Liver (tissue), 3 donors: ENCODE data around the gene LAGE3.

Experiments used
- JUND ChIP-seq, 2 donors: IDR thresholded peaks; 2 replicates each; pipeline ENCODE4 v1.6.1; 2016; ENCODE audit warnings: antibody characterized with exemption in 2 of 2
- RAD21 ChIP-seq, 2 donors: IDR thresholded peaks; 2 replicates each; pipeline ENCODE4 v1.6.1; 2016; ENCODE audit warnings: antibody characterized with exemption in 2 of 2, mild to moderate bottlenecking in 2 of 2
- TAF1 ChIP-seq: conservative IDR thresholded peaks from 2 replicates; pipeline ENCODE4 v1.6.1; 2016; ENCODE audit warnings: antibody characterized with exemption, mild to moderate bottlenecking
- TF ChIP-seq, protein P1 (sequence below): IDR thresholded peaks from 2 replicates; pipeline ENCODE4 v1.6.1; 2016; ENCODE audit warnings: antibody characterized with exemption
- TF ChIP-seq, protein P2 (sequence below): fragments of 150-350 bp; IDR thresholded peaks from 2 replicates; pipeline ENCODE4 v1.5.1; 2017; ENCODE audit warnings: improper control_type of control experiment, low read depth, low read length; ENCODE audit not compliant: missing input control
- TF ChIP-seq, protein P3 (sequence below): IDR thresholded peaks from 2 replicates; pipeline ENCODE4 v1.6.1; 2016; ENCODE audit warnings: antibody characterized with exemption
- donor health status: healthy.
- donor health status: healthy.

DNA sequence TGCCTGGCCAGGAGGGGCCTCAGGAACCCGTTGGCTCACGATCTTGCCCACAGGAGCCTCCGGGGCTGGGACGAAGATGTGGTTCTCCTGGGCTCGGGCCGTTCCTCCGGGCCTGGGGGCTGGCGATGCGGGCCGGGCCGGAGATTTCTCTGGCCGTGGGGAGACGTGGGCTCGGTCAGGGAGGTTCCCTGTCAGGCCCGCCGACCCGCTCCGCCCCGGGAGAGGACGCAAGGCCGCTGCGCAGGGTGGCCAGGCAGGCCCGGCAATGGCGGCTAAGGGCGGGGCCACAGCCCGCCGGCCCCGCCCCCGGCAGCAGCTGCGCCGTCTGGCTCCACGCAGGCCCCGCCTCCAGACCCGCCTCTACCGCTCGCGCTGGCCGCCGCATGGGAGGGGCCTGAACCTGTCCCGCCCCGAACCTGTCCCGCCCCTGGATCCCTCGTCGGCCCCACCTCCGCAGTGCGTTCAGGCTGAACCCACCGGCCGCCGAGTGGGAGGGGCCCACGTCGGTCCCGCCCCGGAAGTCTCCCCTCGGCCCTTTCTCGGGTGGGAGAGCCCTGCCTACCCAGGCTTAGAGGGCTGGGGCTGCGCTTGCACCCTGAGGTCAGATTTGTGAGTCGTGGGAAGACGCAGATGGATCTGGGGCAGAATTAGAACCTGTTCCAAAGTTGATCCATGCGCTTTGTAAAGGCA lies 37.0 kb upstream of the LAGE3 start, which contains the start of gene FAM3A:
- TF ChIP-seq, protein P1, sequence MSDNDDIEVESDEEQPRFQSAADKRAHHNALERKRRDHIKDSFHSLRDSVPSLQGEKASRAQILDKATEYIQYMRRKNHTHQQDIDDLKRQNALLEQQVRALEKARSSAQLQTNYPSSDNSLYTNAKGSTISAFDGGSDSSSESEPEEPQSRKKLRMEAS: no peak
- TF ChIP-seq, protein P2, sequence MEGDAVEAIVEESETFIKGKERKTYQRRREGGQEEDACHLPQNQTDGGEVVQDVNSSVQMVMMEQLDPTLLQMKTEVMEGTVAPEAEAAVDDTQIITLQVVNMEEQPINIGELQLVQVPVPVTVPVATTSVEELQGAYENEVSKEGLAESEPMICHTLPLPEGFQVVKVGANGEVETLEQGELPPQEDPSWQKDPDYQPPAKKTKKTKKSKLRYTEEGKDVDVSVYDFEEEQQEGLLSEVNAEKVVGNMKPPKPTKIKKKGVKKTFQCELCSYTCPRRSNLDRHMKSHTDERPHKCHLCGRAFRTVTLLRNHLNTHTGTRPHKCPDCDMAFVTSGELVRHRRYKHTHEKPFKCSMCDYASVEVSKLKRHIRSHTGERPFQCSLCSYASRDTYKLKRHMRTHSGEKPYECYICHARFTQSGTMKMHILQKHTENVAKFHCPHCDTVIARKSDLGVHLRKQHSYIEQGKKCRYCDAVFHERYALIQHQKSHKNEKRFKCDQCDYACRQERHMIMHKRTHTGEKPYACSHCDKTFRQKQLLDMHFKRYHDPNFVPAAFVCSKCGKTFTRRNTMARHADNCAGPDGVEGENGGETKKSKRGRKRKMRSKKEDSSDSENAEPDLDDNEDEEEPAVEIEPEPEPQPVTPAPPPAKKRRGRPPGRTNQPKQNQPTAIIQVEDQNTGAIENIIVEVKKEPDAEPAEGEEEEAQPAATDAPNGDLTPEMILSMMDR: no peak
- peak; percentile 36 for TF ChIP-seq TAF1
- TF ChIP-seq, protein P3, sequence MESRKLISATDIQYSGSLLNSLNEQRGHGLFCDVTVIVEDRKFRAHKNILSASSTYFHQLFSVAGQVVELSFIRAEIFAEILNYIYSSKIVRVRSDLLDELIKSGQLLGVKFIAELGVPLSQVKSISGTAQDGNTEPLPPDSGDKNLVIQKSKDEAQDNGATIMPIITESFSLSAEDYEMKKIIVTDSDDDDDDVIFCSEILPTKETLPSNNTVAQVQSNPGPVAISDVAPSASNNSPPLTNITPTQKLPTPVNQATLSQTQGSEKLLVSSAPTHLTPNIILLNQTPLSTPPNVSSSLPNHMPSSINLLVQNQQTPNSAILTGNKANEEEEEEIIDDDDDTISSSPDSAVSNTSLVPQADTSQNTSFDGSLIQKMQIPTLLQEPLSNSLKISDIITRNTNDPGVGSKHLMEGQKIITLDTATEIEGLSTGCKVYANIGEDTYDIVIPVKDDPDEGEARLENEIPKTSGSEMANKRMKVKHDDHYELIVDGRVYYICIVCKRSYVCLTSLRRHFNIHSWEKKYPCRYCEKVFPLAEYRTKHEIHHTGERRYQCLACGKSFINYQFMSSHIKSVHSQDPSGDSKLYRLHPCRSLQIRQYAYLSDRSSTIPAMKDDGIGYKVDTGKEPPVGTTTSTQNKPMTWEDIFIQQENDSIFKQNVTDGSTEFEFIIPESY: no peak
- no peak for TF ChIP-seq JUND (IDR thresholded peaks at IDR 0.05)
- TF ChIP-seq RAD21 (IDR thresholded peaks at IDR 0.05): no peak
